GM12891 (cell line): Measurements from ENCODE around the gene USP22.

ENCODE experiments used
- PAX5 ChIP-seq: IDR thresholded peaks from 2 replicates; pipeline ENCODE4 v1.6.1; 2011; ENCODE audit warnings: low read length, moderate library complexity, mild to moderate bottlenecking; ENCODE audit not compliant: insufficient read depth, severe bottlenecking
- POLR2A ChIP-seq: IDR thresholded peaks from 2 replicates; pipeline ENCODE4 v1.6.1; 2011; ENCODE audit warnings: low read depth, low read length, control low read depth
- POLR2AphosphoS5 ChIP-seq: IDR thresholded peaks from 2 replicates; pipeline ENCODE4 v1.6.1; 2011; ENCODE audit warnings: low read depth, low read length, control low read depth
- POU2F2 ChIP-seq: IDR thresholded peaks from 2 replicates; pipeline ENCODE4 v1.6.1; 2011; ENCODE audit warnings: low read depth, mild to moderate bottlenecking, control low read depth, low read length, moderate library complexity
- SPI1 ChIP-seq: IDR thresholded peaks from 2 replicates; pipeline ENCODE4 v1.6.1; 2011; ENCODE audit warnings: low read depth, low read length, control low read depth
- TAF1 ChIP-seq: IDR thresholded peaks from 2 replicates; pipeline ENCODE4 v1.6.1; 2011; ENCODE audit warnings: low read depth, low read length, control low read depth

GRCh38 chr17:20995164-20995872 is 47.5 kb downstream of the USP22 start:
- no peak for TF ChIP-seq POLR2A
- TF ChIP-seq POLR2AphosphoS5: no peak
- no peak for TF ChIP-seq TAF1
- TF ChIP-seq PAX5: no peak
- TF ChIP-seq SPI1: no peak
- no peak for TF ChIP-seq POU2F2
